HEK293T (cell line): ENCODE data around the gene UBASH3A.

Experiments used
- CTCF ChIA-PET: fragments of 350-600 bp; formaldehyde crosslinking; extraction: SDS; loops from one replicate; lab custom pipeline; 2021; ENCODE audit warnings: antibody characterized with exemption, inconsistent platforms; lab: Yijun Ruan, JAX
- POLR2A ChIA-PET: fragments of 350-600 bp; formaldehyde crosslinking; extraction: SDS; loops from one replicate; lab custom pipeline; 2020; ENCODE audit warnings: antibody characterized with exemption, inconsistent platforms; lab: Yijun Ruan, JAX
- DNase-seq: peaks from one replicate; pipeline ENCODE4 v3.0.0; 2012; ENCODE audit warnings: mixed read lengths; ENCODE audit errors: extremely low spot score
- ARNT ChIP-seq: fragments of 450-650 bp; IDR thresholded peaks from 2 replicates; pipeline ENCODE4 v1.6.1; 2017; ENCODE audit warnings: mild to moderate bottlenecking
- BHLHE40 ChIP-seq: fragments of 450-650 bp; IDR thresholded peaks from 2 replicates; pipeline ENCODE4 v1.6.1; 2016; ENCODE audit warnings: mild to moderate bottlenecking, moderate library complexity, borderline replicate concordance
- CTBP1 ChIP-seq: fragments of 450-650 bp; IDR thresholded peaks from 2 replicates; pipeline ENCODE4 v1.6.1; 2016; ENCODE audit warnings: borderline replicate concordance
- ELF4 ChIP-seq: fragments of 450-650 bp; IDR thresholded peaks from 2 replicates; pipeline ENCODE4 v1.6.1; 2017; ENCODE audit warnings: antibody characterized with exemption
- FOXA1 ChIP-seq: fragments of 450-650 bp; IDR thresholded peaks from 2 replicates; pipeline ENCODE4 v1.6.1; 2016; ENCODE audit warnings: mild to moderate bottlenecking
- FOXK2 ChIP-seq: fragments of 450-650 bp; IDR thresholded peaks from 2 replicates; pipeline ENCODE4 v1.6.1; 2016; ENCODE audit warnings: mild to moderate bottlenecking
- FOXM1 ChIP-seq: fragments of 450-650 bp; IDR thresholded peaks from 2 replicates; pipeline ENCODE4 v1.6.1; 2017; ENCODE audit warnings: mild to moderate bottlenecking, borderline replicate concordance
- HDGF ChIP-seq: fragments of 450-650 bp; IDR thresholded peaks from 2 replicates; pipeline ENCODE4 v1.6.1; 2017; ENCODE audit warnings: antibody characterized with exemption, borderline replicate concordance
- L3MBTL2 ChIP-seq: fragments of 450-650 bp; conservative IDR thresholded peaks from 2 replicates; pipeline ENCODE4 v1.6.1; 2016; ENCODE audit warnings: mild to moderate bottlenecking
- LEF1 ChIP-seq: fragments of 450-650 bp; IDR thresholded peaks from 2 replicates; pipeline ENCODE4 v1.6.1; 2017; ENCODE audit warnings: mild to moderate bottlenecking, borderline replicate concordance
- NFRKB ChIP-seq: fragments of 450-650 bp; IDR thresholded peaks from 2 replicates; pipeline ENCODE4 v1.6.1; 2016; ENCODE audit warnings: mild to moderate bottlenecking, moderate library complexity
- SP1 ChIP-seq: fragments of 450-650 bp; IDR thresholded peaks from 2 replicates; pipeline ENCODE4 v1.6.1; 2017
- SUZ12 ChIP-seq: fragments of 450-650 bp; IDR thresholded peaks from 2 replicates; pipeline ENCODE4 v1.6.1; 2016; ENCODE audit warnings: mild to moderate bottlenecking
- TARDBP ChIP-seq: fragments of 450-650 bp; IDR thresholded peaks from 2 replicates; pipeline ENCODE4 v1.6.1; 2016
- ZNF384 ChIP-seq: fragments of 450-650 bp; IDR thresholded peaks from 2 replicates; pipeline ENCODE4 v1.6.1; 2016
- TF ChIP-seq, protein P1 (sequence below): fragments of 450-650 bp; IDR thresholded peaks from 2 replicates; pipeline ENCODE4 v1.6.1; 2016

Gene UBASH3A

GRCh38 chr21:42373196-42373907, 30.4 kb upstream of the UBASH3A start:
- POLR2A ChIA-PET: no interaction called here
- DNase-seq: no peak
- CTCF ChIA-PET: no interaction called here
- TF ChIP-seq NFRKB (no peak), SP1 (no peak), ZNF384 (no peak), FOXM1 (no peak), FOXA1 (no peak), HDGF (no peak)

DNA sequence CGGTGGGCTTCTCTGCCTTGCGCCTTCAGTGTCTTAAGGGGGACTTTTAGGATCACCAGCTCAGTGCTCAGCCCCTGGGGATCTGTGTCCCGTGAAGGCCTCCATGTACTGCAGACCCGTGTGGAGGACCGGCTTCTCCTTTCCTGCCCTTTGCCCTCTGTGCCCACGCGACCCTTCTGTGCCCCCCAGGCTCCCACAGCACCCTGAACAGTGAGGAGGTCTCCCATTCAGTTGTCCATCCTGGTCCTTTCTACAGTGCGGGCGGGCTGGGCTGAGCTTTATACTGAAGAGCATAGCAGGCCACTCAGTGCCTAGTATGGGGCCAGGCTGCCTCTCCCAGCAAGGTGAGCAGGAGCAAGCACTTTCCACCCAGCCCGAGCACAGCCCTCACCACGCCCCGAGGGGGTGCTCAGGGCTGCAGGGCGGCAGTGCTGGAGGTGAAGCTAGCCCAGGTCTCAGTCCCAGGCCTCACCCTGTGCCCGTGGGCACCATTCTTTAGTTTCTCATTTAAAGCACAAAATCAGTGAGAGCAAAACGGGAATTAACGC, 29.7 kb upstream of the UBASH3A start:
- TF ChIP-seq ARNT (no peak), ELF4 (no peak), ZNF384 (no peak), BHLHE40 (no peak), NFRKB (no peak), SUZ12 (no peak), TARDBP (no peak), FOXA1 (no peak)
- TF ChIP-seq, protein P1, sequence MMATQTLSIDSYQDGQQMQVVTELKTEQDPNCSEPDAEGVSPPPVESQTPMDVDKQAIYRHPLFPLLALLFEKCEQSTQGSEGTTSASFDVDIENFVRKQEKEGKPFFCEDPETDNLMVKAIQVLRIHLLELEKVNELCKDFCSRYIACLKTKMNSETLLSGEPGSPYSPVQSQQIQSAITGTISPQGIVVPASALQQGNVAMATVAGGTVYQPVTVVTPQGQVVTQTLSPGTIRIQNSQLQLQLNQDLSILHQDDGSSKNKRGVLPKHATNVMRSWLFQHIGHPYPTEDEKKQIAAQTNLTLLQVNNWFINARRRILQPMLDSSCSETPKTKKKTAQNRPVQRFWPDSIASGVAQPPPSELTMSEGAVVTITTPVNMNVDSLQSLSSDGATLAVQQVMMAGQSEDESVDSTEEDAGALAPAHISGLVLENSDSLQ: no peak
- CTCF ChIA-PET: no interaction called here
- no peak for DNase-seq
- POLR2A ChIA-PET: no interaction called here

DNA sequence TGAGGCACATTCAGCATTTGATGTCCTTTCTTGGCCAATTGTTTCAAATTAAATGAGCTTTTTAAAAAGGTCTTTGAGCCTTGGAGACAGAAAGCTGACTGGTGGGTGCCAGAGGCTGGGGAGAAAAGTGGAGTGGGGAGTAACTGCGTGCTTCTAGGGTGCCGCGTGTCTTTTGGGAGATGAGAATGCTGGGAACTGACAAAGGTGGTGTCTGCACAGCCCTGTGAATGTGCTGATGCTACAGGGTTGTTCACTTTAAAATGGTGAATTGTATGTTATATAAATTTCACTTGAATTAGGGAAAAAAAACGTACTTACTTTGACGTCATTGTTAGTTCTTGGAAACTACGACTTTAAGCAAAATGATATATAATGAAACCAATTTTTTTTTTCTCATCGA, 29.2 kb upstream of the UBASH3A start:
- CTCF ChIA-PET: no interaction called here
- POLR2A ChIA-PET: no interaction called here
- TF ChIP-seq NFRKB (no peak), SUZ12 (no peak), HDGF (no peak), TARDBP (no peak), BHLHE40 (no peak), FOXM1 (no peak), LEF1 (no peak), ELF4 (no peak)
- TF ChIP-seq, protein P1: no peak
- no peak for DNase-seq

DNA sequence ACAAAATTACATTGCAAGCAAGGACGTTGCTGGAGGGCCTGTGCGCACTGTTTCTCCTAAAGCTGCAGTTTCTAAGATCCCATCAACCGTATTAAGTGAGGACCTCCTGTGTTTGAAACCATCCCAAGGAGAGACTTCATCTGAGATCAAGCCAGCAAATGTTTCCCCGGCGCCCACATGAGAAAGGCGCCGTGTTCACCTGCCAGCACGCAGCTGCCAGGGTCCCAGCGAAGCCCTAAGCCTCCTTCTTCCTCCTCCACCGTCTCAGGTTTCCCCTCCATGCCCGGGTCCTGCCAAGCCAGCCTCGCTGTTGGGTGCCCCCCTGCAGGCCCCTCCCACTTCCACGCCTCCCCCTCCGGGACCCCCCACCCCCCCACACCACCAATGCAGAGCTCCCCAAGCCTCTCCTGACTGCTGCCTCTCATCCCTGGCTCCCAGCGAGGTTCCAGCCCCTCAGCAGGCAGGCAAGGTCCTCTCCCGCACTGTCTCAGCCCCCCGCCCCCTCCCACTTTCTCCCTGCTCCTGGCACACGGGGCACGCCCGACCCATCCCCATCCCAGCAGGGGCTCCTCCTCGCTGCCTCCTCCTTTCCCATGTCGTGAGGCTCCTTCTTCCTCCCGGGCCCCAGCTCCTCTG, 28.7 kb upstream of the UBASH3A start:
- no peak for DNase-seq
- POLR2A ChIA-PET: no interaction called here
- no peak for TF ChIP-seq FOXM1
- TF ChIP-seq NFRKB: no peak
- TF ChIP-seq, protein P1: no peak
- TF ChIP-seq BHLHE40: no peak
- no peak for TF ChIP-seq ARNT
- no peak for TF ChIP-seq SP1
- no peak for TF ChIP-seq ELF4
- no peak for TF ChIP-seq SUZ12
- TF ChIP-seq HDGF: no peak
- no peak for TF ChIP-seq LEF1
- no peak for TF ChIP-seq FOXK2
- TF ChIP-seq ZNF384: no peak
- no peak for TF ChIP-seq CTBP1
- TF ChIP-seq FOXA1: no peak
- no peak for TF ChIP-seq L3MBTL2
- TF ChIP-seq TARDBP: no peak
- CTCF ChIA-PET: no interaction called here

DNA sequence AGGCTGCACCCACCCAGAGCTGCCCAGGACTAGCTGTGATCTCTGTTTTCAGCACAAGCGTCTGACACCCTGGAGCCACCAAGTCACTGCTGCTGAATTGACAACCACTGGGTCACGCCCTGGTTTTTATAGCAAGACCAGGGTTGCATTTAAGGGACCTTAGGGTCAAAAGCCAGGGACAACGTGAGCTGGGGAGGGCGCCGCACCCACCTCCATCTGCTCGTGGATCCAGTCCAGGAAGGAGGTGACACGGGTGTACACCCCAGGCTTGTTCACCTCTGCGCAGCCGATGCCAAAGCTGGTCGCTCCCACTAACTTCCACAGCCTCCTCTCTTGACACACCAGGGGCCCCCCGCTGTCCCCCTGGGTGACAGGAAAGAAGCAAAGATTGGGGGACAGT, 28.2 kb upstream of the UBASH3A start:
- ChIA-PET POLR2A (no interaction called here), CTCF (no interaction called here)
- no peak for DNase-seq
- TF ChIP-seq CTBP1: no peak

DNA sequence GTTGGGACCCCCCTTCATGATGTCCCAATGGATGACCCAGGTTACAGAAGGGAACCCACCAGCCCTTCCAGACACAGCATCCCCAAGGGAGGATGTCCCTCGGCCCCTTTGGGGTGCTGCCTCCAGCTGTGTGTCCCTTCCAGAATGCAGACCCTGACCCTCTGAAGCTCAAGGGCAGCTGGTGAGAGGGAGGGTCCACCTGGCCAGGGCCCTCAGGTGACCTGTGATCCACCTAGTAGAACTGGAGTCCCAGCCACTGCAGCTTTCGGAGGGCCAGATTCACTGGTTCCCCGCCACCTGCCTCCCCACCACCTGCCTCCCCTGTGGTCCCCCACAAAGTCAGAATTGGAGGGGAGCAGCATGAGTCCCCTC, 27.8 kb upstream of the UBASH3A start:
- CTCF ChIA-PET: no interaction called here
- POLR2A ChIA-PET: no interaction called here
- TF ChIP-seq, protein P1: no peak
- TF ChIP-seq CTBP1 (no peak), ARNT (no peak), SP1 (no peak), NFRKB (no peak), L3MBTL2 (no peak), BHLHE40 (no peak), FOXM1 (no peak), ELF4 (no peak), SUZ12 (no peak)

More for the DNA sequence above, 27.8 kb upstream of the UBASH3A start:
- DNase-seq: no peak
